ENCODE results near the gene GFER.

Gene GFER

GRCh38 chr16:2037115-2037514 is 53.1 kb downstream of the GFER start:
- TF ChIP-seq ZSCAN4 (tag by site-specific recombination; IDR thresholded peaks at IDR 0.05) (peak; percentile 48; the same call in 1 of the 2 replicates), ZNF174 (tag by site-specific recombination; IDR thresholded peaks at IDR 0.05) (no peak), ZNF311 (tag by site-specific recombination; IDR thresholded peaks at IDR 0.05; ENCODE audit: borderline replicate concordance) (no peak), ZNF626 (tag by site-specific recombination; IDR thresholded peaks at IDR 0.05) (no peak), ZNF791 (tag by site-specific recombination; IDR thresholded peaks at IDR 0.05) (no peak), ZNF558 (tag by site-specific recombination; IDR thresholded peaks at IDR 0.05) (no peak), ZBTB8A (tag by site-specific recombination; IDR thresholded peaks at IDR 0.05) (peak; percentile 26; the same call in 1 of the 2 replicates), ZNF677 (tag by site-specific recombination; IDR thresholded peaks at IDR 0.05) (no peak), ZNF664 (tag by site-specific recombination; IDR thresholded peaks at IDR 0.05) (no peak), GLIS2 (tag by site-specific recombination; IDR thresholded peaks at IDR 0.05) (0 out of 2 replicates have a peak, but pooled peaks have one; percentile 43)
- TF ChIP-seq, protein P1, sequence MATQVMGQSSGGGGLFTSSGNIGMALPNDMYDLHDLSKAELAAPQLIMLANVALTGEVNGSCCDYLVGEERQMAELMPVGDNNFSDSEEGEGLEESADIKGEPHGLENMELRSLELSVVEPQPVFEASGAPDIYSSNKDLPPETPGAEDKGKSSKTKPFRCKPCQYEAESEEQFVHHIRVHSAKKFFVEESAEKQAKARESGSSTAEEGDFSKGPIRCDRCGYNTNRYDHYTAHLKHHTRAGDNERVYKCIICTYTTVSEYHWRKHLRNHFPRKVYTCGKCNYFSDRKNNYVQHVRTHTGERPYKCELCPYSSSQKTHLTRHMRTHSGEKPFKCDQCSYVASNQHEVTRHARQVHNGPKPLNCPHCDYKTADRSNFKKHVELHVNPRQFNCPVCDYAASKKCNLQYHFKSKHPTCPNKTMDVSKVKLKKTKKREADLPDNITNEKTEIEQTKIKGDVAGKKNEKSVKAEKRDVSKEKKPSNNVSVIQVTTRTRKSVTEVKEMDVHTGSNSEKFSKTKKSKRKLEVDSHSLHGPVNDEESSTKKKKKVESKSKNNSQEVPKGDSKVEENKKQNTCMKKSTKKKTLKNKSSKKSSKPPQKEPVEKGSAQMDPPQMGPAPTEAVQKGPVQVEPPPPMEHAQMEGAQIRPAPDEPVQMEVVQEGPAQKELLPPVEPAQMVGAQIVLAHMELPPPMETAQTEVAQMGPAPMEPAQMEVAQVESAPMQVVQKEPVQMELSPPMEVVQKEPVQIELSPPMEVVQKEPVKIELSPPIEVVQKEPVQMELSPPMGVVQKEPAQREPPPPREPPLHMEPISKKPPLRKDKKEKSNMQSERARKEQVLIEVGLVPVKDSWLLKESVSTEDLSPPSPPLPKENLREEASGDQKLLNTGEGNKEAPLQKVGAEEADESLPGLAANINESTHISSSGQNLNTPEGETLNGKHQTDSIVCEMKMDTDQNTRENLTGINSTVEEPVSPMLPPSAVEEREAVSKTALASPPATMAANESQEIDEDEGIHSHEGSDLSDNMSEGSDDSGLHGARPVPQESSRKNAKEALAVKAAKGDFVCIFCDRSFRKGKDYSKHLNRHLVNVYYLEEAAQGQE (tag by site-specific recombination; IDR thresholded peaks at IDR 0.05) = no peak
- Histone ChIP-seq H3K4me1 (ENCODE audit: control insufficient read depth, insufficient read depth, low read length) (peaks cover 4% of the 10 kb centered on the region; the same call in 1 of the 2 replicates), H3K4me3 (ENCODE audit: low read depth, low read length) (no peak overlapping the region), H3K36me3 (ENCODE audit: control insufficient read depth in 2 of 2, insufficient read depth in 1 of 2, low read length in 2 of 2) (peaks cover 0 to 12% of the 10 kb centered on the region in 2 experiments; a peak in 2 of 3 replicates), H3K27ac (ENCODE audit: extremely low read depth, low read depth, low read length) (no peak overlapping the region), H3K9me3 (ENCODE audit: control insufficient read depth, insufficient read depth, low read depth, low read length) (no peaks in the 10 kb centered on the region)
- ChIA-PET CTCF (interaction anchor here (0.7 to 1.0 kb wide), 2 partner anchors 33 to 103 kb away, joined by 3 read pairs; no protein-coding TSS in a partner anchor), POLR2A (no interaction called here)
